Fibroblast of upper back skin (primary cell): ENCODE measurements around the gene ZNF133.

Experiments
- DNase-seq: peaks from one replicate; pipeline ENCODE4 v3.0.0-alpha.2; 2013

ZNF133 gene

DNA sequence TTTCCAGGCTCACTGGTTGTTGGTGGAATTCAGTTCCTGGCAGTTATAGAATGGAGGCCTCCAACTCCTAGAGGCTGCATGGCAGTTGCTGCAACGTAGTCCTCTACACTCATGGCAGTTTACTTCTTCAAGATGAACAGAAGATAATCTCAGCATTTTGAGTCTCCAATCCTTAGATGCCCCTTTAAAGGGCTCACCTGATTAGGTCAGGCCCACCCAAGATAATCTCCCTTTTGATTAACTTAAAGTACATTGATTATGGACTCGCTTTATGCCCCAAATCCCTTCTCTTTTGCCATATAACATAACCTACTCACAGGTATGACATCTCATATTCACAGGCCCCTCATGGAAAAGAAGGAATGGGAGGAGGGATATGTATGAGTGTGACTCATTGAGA lies 76.4 kb downstream of the ZNF133 start:
- DNase-seq: no peak
